SKM-1 treated with dmso at 0.1 percent for 144 hours (cell line): ENCODE measurements around the gene INPP4A.
A peak's percentile ranks its signal among the peaks of the same experiment; 100 is the strongest.
"Not testable (repeated sequence)": the region's sequence is repeated elsewhere in the genome, so short reads cannot be mapped to it uniquely, and the experiment has no call there.

Experiments used
- DNase-seq: peaks from one replicate; lab custom pipeline; 2025; ENCODE audit not compliant: unreplicated experiment; lab: John Stamatoyannopoulos, UW

Gene INPP4A

GRCh38 chr2:98444436-98445176 is at the start of gene INPP4A:
Gene INPP4A (plus strand): TSS chr2:98444858. CDS start chr2:98520049, 75,191 bp downstream.
- DNase-seq: peak; percentile 43

DNA sequence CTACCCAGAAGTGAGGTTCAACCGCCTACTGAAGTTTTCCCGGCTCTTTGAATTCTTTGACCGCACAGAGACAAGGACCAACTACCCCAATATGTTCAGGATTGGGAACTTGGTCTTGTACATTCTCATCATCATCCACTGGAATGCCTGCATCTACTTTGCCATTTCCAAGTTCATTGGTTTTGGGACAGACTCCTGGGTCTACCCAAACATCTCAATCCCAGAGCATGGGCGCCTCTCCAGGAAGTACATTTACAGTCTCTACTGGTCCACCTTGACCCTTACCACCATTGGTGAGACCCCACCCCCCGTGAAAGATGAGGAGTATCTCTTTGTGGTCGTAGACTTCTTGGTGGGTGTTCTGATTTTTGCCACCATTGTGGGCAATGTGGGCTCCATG is 48.7 kb upstream of the INPP4A start:
- DNase-seq: no peak

GRCh38 chr2:98396745-98397355 is 47.8 kb upstream of the INPP4A start:
- no peak for DNase-seq

DNA sequence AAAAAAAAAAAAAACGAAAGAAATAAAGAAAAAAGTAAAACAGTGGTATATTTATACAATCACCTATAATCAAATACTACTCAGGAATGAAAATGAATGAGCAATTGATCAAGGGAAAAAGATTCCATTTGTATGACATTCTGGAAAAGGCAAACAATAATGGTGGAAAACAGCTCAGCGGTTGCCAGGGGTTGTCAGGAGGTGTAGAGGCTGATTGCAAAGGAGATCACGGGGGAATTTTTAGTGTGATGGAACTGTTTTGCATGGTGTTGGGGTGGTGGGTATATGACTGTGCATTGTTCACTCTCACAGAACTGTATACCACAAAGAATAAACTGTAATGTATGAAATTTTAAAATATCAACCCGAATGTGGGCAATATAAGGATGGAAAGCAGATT is 45.5 kb upstream of the INPP4A start:
- DNase-seq: no peak

- DNase-seq: no peak
Observed at GRCh38 chr2:98403878-98404277, 40.8 kb upstream of the INPP4A start.

DNA sequence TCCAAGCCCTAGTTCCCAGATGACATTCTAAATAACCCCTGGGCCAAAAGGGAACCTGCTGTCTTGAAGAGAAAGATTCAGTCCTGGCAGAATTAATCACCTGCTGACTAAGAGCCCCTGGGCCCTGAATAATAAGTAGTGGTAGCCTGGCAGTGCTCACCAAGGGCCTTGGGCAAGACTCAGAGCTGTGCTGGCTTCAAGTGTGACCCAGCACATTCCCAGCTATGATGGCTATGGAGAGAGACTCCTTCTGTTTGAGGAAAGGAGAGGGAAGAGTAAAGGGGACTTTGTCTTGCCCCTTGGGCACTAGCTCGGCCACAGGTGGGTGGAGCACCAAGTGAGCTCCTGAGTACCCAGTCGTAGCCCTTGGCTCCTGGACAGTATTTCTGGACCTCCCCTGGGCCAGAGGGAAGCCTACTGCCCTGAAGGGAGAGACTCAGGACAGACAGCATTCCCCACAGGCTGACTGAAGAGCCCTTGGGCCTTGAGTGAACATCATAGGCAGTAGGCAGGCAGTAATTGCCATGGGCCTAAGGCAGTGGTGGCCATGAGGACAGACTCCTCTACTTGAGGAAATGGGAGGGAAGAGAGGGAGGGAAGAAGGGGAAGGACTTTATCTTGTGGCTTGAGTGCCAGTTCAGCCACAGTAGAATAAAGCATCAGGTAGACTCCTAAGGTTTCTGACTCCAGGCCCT is 40.0 kb upstream of the INPP4A start:
- no peak for DNase-seq

DNA sequence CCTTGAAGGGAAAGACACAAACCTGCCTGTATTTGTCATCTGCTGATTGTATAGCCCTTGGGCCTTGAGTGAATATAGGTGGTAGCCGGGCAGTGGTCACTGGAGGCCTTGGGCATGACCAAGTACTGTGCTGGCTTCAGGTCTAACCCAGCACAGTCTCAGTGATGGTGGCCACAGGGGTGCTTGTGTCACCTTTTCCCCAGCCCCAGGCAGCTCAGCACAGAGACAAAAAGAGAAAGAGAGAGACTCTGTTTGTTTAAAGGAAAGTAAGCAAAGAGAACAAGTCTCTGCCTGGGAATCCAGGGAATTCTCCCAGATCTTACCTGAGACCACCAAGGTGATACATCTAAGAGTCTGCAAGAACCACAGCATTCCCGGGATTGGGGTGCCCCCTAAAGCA is 39.4 kb upstream of the INPP4A start:
- DNase-seq: no peak

- no peak for DNase-seq
Observed at GRCh38 chr2:98408155-98408554, 36.5 kb upstream of the INPP4A start.

GRCh38 chr2:98412751-98413458 is 31.8 kb upstream of the INPP4A start:
- peak; percentile 71 for DNase-seq

DNA sequence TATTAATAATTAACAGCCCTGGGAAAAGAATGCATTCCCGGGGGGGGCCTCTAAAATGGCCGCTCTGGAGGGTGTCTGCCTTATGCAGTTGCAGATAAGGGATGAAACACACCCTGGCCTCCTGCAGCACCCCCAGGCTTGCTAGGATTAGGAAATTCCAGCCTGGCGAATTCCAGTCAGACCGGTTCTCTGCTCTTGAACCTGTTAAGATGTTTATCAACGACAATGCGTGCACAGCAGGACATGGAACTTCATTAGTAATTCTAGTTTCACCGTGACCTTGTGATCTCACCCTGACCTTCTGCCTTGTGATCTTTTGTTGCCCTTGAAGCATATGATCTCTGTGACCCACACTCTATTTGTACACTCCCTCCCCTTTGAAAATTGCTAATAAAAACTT is 30.4 kb upstream of the INPP4A start:
- DNase-seq: not testable (repeated sequence)

DNA sequence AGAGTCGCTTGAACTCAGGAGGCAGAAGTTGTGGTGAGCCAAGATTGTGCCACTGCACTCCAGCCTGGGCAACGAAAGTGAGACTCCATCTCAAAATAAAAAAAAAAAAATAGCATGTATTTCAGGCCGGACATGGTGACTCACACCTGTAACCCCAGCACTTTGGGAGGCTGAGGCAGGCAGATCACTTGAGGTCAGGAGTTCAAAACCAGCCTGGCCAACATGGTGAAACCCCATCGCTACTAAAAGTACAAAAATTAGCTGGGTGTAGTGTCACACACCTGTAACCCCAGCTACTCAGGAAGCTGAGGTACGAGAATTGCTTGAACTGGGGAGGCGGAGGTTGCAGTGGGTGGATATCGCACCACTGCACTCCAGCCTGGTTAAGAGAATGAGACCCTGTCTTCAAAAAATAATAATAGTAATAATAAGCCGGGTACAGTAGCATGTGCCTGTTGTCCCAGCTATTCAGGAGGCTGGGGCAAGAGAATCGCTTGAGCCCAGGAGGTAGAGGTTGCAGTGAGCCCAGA is 28.9 kb upstream of the INPP4A start:
- DNase-seq: not testable (repeated sequence)

DNA sequence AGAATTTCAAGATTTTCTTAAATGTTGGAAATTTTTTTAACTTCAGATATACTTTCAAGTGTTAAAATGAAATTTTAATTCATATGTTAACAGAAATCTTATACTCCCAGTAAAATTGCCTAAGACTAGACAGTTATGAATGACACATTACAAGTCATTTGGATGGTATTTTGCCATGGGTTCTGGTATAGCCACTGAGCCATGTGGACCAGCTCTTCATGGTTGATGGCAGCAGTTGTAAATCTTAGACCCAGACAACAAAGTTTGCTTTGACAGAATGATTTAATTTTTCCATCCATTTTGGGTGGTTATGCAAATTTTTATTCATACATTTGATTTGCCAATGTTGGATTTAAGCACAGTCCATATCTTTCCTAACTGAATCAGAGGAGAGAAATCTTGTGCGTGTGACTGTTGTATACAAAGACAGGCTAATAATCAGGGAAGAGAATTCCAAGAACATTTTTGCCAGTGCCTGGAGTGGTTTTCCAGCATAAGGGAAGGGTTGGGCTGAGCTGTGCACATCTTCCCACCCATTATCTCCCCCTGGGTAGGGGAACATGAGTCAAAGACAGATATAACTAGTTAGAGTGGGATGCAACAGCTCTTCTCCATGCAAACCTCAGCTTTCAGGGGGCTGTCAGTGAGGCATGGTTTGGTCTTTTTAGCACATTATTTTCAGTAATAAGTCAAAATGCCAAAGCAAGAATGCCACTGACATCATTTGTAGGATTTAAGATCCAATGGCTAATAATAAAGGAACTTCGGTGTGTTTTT is 28.1 kb upstream of the INPP4A start:
- DNase-seq: no peak

DNA sequence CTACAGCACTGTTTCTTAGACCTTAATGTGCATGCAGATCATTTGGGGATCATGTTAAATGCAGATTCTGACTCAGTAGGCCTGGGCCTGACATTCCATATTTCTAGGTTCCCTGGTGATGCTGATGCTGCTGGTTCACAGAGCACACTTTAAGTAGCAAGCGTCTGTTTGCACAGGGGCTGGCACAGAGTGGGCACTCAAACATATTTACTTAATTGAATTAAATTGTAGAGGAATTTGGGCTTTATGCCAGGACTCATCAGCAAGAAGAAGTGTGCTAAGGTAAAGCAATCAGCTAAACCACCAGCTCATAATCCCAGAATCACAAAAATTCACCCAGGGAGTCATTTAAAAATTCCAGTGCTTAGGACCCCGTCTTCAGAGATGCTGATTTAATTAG is 25.1 kb upstream of the INPP4A start:
- no peak for DNase-seq

DNA sequence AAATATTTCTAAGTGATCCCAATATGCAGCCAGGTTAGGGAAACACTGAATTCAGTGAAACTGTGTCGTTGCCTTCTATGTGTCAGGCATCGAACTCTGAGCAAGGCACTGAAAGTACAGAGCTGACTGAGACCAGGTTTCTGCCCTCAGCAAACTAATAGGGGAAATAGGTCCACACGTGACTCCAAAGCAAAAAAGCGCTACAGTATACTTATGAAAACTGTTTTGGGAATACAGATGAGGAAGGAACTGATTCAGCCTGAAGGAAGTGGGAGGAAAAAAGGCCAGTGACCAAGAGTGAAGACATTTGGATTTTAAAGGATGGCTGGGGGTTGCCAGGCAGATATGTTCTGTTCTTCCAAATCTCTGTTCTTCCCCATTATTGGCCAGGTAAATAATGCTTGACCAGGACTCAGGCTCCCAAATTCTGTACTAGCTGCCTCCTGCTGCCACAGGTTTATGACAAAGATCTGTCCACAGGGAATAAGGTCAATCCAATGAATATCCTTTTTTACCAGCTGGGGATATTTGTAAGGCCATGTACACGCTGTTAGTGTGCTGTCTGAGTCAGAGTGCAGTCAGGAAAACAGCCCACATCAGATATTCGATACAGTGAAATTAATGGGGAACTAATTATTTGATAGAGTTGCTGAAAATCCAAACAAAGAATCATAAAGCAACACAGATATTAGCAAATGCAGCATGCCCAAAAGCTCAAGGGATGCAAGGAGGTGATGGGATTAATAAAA is 24.5 kb upstream of the INPP4A start:
- DNase-seq: no peak

DNA sequence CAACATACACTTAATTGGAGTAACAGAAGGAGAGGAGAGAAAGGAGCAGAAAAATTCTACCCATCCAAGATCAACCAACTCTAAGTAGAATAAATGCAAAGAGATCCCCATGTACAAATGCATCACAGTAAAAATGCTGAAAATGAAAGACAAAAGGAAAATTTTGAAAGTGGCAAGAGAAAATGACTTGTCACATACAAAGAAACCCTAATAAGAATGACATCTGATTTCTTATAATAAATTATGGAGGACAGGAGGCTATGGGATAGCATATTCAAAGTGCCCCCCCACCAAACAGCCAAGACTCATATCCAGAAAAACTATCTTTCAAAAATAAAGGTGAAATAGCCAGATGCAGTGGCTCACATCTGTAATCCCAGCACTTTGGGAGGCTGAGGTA is 22.2 kb upstream of the INPP4A start:
- DNase-seq: no peak

- DNase-seq: no peak
Observed at GRCh38 chr2:98426771-98427170, 17.9 kb upstream of the INPP4A start.

DNA sequence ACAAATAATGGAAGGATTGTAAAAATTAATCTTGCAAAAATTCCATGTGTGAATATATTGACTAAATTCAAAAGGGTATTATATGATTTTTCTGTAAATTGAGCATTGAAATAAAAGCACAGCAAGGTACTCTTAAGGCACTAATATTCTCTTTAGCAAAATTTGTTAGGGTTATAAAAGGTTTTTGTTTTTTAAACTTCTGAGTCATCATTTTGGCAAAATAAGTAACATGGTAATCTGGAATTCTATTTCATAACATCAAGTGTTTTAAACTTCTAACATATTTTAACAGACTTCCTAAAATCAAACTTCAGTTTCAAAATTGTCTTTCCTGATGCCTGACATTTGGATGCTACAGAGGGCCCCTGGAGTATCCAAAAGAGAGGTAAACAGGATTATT is 12.5 kb upstream of the INPP4A start:
- no peak for DNase-seq

DNA sequence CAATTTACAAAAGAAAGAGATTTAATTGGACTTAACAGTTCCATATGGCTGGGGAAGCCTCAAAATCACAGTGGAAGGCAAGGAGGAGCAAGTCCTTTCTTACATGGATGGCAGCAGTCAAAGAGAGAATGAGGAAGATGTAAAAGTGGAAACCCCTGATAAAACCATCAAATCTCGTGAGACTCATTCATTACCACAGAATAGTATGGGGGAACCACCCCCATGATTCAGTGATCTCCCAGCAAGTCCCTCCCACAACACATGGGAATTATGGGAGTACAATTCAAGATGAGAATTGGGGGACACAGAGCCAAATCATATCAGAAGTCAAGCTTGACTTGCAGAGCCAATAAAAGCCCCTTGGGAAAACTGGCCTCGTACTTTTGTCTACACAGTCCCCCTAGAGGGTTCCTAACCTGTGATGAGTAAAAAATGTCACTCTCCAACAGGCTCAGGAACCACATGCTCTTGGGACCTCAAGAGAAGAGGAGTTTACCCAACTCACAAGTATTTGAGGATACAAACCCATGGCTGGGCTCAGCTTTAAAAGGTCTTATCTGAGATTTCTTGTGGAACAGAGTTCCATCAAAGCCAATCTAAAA is 11.2 kb upstream of the INPP4A start:
- DNase-seq: no peak

DNA sequence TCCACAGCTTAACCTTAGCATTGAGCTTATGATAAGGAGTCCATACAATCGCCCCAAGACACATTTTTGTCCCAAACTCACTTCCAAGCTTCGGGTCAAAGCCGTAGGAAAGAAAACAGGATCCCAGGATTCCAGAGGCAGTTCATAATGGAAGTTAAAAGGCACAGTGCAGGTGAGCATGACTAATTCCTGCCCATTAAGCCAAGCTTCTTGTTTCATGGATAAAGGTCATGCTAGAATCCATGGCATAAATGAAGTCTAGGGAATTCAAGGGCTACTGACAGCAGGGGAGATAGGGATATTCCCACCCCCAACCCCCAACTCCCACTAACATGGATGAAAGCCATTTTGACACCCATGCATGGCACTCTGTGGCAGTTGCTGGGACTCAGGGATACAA is 10.2 kb upstream of the INPP4A start:
- no peak for DNase-seq
